Tibial nerve (tissue), 4 donors: Measurements from ENCODE around the gene GALNT8. TPM values are rescaled to one million over a fixed set of nuclear protein-coding genes. Genes with fewer than 3 reads are reported as not detected.

Experiments used
- DNase-seq, 2 donors: peaks; one replicate each; pipeline ENCODE4 v3.0.0-alpha.2; 2019; ENCODE audit warnings: low spot score in 2 of 2
- H3K27ac ChIP-seq, 4 donors: fragments of 200-600 bp; sonication (generic) in 3 of 4; one replicate each; pipeline ENCODE4 v1.5.1; 2017 to 2019; ENCODE audit warnings: mild to moderate bottlenecking in 1 of 4
- H3K27me3 ChIP-seq, 2 donors: fragments of 200-600 bp; sonication (generic) in 1 of 2; one replicate each; pipeline versions ENCODE4 v1.5.1 to v1.6.0; 2017 to 2019
- H3K36me3 ChIP-seq, 3 donors: fragments of 200-600 bp; sonication (generic); one replicate each; pipeline ENCODE4 v1.5.1; 2018 to 2019
- H3K4me1 ChIP-seq, 4 donors: fragments of 200-600 bp; sonication (generic) in 3 of 4; one replicate each; pipeline ENCODE4 v1.5.1; 2017 to 2019
- H3K4me3 ChIP-seq, 4 donors: fragments of 200-600 bp; sonication (generic) in 3 of 4; one replicate each; pipeline ENCODE4 v1.5.1; 2017 to 2019; ENCODE audit warnings: mild to moderate bottlenecking in 1 of 4, moderate library complexity in 1 of 4
- H3K9me3 ChIP-seq, 4 donors: fragments of 200-600 bp; sonication (generic) in 3 of 4; one replicate each; pipeline ENCODE4 v1.5.1; 2017 to 2019
- CTCF ChIP-seq, 5 experiments: fragments of 200-600 bp in 3 of 5; fragments of 450-650 bp in 2 of 5; sonication (generic) in 3 of 5; IDR thresholded peaks; one replicate each; pipeline ENCODE4 v1.5.1; 2016 to 2019; ENCODE audit warnings: antibody characterized with exemption in 5 of 5, mild to moderate bottlenecking in 3 of 5, moderate library complexity in 2 of 5
- EP300 ChIP-seq, 2 donors: sonication (generic); formaldehyde crosslinking; IDR thresholded peaks; one replicate each; pipeline ENCODE4 v1.6.1; 2017; ENCODE audit warnings: antibody characterized with exemption in 2 of 2, mild to moderate bottlenecking in 1 of 2
- POLR2A ChIP-seq, 2 donors: fragments of 450-650 bp; IDR thresholded peaks; one replicate each; pipeline ENCODE4 v1.6.1; 2017; ENCODE audit warnings: antibody characterized with exemption in 2 of 2, mild to moderate bottlenecking in 2 of 2, moderate library complexity in 2 of 2
- WGBS, 2 donors: methylation state at CpG; one replicate each; pipeline ENCODE4 v1.1.5; 2018; 5-methylcytosine and 5-hydroxymethylcytosine counted together
- total RNA-seq, 4 donors: library from RNA; depleted of rRNA; stranded (reverse); fragments of >200 nt; gene quantifications; one replicate each; pipeline ENCODE4 v1.1.0, GENCODE V29; 2016

GALNT8 gene
- total RNA-seq, 4 donors from 2014 or later: 0.44 to 3.1 (median 1.9) TPM

GRCh38 chr12:4809449-4810218 lies 89.4 kb downstream of the GALNT8 start:
- peaks cover 0 to 25% of the 10 kb centered on the region in 2 donors for H3K27me3 ChIP-seq
- 1 to 2% methylated on average over 40 to 51 of the region's 80 CpGs for WGBS, 2 donors

GRCh38 chr12:4810219-4810671 lies 90.0 kb downstream of the GALNT8 start:
- WGBS, 2 donors: 24 to 30% methylated on average over 27 to 34 of the region's 34 CpGs
- H3K4me1 ChIP-seq: peaks cover 0 to 21% (median 6%) of the 10 kb centered on the region in 4 donors
- H3K4me3 ChIP-seq: peak overlapping the region; percentile 27 to 53 (median 38)
- no peak for DNase-seq
- H3K27ac ChIP-seq: no peak overlapping the region
- H3K27me3 ChIP-seq: peaks cover 0 to 25% of the 10 kb centered on the region in 2 donors
- H3K36me3 ChIP-seq: no peaks in the 10 kb centered on the region
- TF ChIP-seq CTCF (IDR thresholded peaks at IDR 0.05) (no peak), POLR2A (IDR thresholded peaks at IDR 0.05) (no peak), EP300 (IDR thresholded peaks at IDR 0.05) (no peak)
- H3K9me3 ChIP-seq: no peaks in the 10 kb centered on the region

More at GRCh38 chr12:4809449-4810218, 89.4 kb downstream of the GALNT8 start:
- Histone ChIP-seq H3K27ac (no peak overlapping the region), H3K4me1 (peaks cover 0 to 21% (median 6%) of the 10 kb centered on the region in 4 donors), H3K9me3 (no peaks in the 10 kb centered on the region), H3K4me3 (peak overlapping the region; percentile 27 to 53 (median 38)), H3K36me3 (no peaks in the 10 kb centered on the region)
- no peak for DNase-seq
- TF ChIP-seq CTCF (IDR thresholded peaks at IDR 0.05): no peak
- no peak for TF ChIP-seq EP300 (IDR thresholded peaks at IDR 0.05)
- no peak for TF ChIP-seq POLR2A (IDR thresholded peaks at IDR 0.05)

GRCh38 chr12:4812624-4813327 lies 92.6 kb downstream of the GALNT8 start:
- Histone ChIP-seq H3K4me3 (no peak overlapping the region), H3K27ac (no peak overlapping the region), H3K4me1 (peaks cover 0 to 21% (median 6%) of the 10 kb centered on the region in 4 donors), H3K9me3 (no peaks in the 10 kb centered on the region), H3K36me3 (no peaks in the 10 kb centered on the region), H3K27me3 (peaks cover 0 to 25% of the 10 kb centered on the region in 2 donors)
- no peak for DNase-seq
- TF ChIP-seq EP300 (IDR thresholded peaks at IDR 0.05) (no peak), POLR2A (IDR thresholded peaks at IDR 0.05) (no peak), CTCF (IDR thresholded peaks at IDR 0.05) (no peak)
- 84 to 93% methylated on average over 4 of the region's 4 CpGs for WGBS, 2 donors

GRCh38 chr12:4813741-4814140 lies 93.5 kb downstream of the GALNT8 start:
- no peak overlapping the region for H3K4me3 ChIP-seq
- H3K27ac ChIP-seq: no peak overlapping the region
- no peak for DNase-seq
- TF ChIP-seq EP300 (IDR thresholded peaks at IDR 0.05) (no peak), POLR2A (IDR thresholded peaks at IDR 0.05) (no peak), CTCF (IDR thresholded peaks at IDR 0.05) (no peak)
- H3K27me3 ChIP-seq: peaks cover 0 to 20% of the 10 kb centered on the region in 2 donors
- H3K9me3 ChIP-seq: no peaks in the 10 kb centered on the region
- 62 to 65% methylated on average over 5 of the region's 5 CpGs for WGBS, 2 donors
- H3K36me3 ChIP-seq: no peaks in the 10 kb centered on the region
- H3K4me1 ChIP-seq: peaks cover 0 to 20% (median 6%) of the 10 kb centered on the region in 4 donors

GRCh38 chr12:4814485-4814884 lies 94.3 kb downstream of the GALNT8 start:
- Histone ChIP-seq H3K9me3 (no peaks in the 10 kb centered on the region), H3K36me3 (no peaks in the 10 kb centered on the region), H3K4me3 (no peak overlapping the region), H3K27me3 (peaks cover 0 to 14% of the 10 kb centered on the region in 2 donors), H3K27ac (no peak overlapping the region), H3K4me1 (peaks cover 0 to 13% (median 5%) of the 10 kb centered on the region in 4 donors)
- 79 to 85% methylated on average over 9 of the region's 9 CpGs for WGBS, 2 donors
- no peak for TF ChIP-seq EP300 (IDR thresholded peaks at IDR 0.05)
- TF ChIP-seq POLR2A (IDR thresholded peaks at IDR 0.05): no peak
- TF ChIP-seq CTCF (IDR thresholded peaks at IDR 0.05): no peak
- no peak for DNase-seq
